Muscle of arm (tissue), 12 donors: ENCODE measurements around the gene UBE2E2. TPM values are rescaled to one million over a fixed set of nuclear protein-coding genes. Genes with fewer than 3 reads are reported as not detected.
A peak's percentile ranks its signal among the peaks of the same experiment; 100 is the strongest.

Experiments
- DNase-seq: peaks from one replicate; pipeline ENCODE4 v3.0.0-alpha.2; 2013
- polyA plus RNA-seq, 12 donors: library from polyadenylated mRNA; unstranded; fragments of 120-200 nt; gene quantifications; one replicate each; pipeline ENCODE4 v1.2.1, GENCODE V29; 2013; ENCODE audit not compliant: insufficient read length in 12 of 12

UBE2E2 gene
- polyA plus RNA-seq, 12 donors, result 30.0 to 55.5 (median 42.2) TPM; not detected in 1

DNA sequence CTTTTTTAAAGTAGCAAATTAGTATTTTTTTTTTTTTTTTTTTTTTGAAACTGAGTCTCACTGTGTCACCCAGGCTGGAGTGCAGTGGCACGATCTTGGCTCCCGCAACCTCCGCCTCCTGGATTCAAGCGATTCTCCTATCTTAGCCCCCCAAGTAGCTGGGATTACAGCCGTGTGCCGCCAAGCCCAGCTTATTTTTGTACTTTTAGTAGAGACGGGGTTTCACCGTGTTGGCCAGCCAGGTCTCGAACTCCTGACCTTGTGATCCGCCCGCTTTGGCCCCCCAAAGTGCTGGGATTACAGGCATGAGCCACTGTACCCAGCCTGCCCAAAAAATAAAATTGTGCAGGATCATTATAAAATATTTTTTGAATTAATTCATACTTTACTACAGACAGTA, 330.5 kb downstream of the UBE2E2 start:
- no peak for DNase-seq

DNA sequence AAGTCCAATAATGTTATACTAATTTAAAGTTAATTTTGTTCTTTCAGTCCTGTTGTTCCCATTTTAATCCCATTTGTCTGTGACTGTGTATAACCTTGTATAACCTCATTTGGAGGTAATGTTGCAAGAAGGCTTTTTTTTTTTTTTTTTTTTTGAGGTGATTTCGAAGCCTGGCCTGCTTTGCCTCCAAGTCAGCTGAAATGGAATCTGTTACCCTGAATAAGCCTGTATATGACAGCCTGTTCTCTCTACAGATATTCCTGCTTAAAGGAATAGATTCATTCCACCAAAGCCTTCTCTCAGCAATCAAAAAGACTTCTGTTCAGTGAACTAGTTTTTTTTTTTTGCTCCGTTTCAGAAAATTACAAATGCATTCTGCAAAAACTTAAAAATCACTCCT, 330.9 kb downstream of the UBE2E2 start:
- DNase-seq, result no peak

DNA sequence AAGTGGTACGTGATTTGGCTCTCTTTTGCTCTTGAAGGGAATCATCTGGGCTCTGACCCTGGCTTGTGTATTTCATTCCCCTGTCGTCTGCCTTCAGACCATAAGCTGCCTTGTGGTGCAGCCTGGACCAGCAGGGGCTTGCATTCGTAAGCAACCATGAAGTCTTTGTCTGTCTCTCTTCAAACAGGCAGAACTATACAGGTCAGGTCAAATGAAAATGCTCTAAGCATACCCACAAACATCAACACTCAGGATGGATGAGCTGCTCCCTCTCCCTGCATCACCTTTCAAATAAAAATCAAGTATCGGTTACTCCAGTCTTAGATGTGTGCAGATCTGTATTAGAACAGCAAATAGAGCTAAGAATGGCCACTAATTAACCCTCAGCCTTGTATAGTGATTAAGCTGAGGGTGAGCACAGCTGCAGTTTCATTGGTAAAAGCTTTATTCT, 334.0 kb downstream of the UBE2E2 start:
- no peak for DNase-seq

DNA sequence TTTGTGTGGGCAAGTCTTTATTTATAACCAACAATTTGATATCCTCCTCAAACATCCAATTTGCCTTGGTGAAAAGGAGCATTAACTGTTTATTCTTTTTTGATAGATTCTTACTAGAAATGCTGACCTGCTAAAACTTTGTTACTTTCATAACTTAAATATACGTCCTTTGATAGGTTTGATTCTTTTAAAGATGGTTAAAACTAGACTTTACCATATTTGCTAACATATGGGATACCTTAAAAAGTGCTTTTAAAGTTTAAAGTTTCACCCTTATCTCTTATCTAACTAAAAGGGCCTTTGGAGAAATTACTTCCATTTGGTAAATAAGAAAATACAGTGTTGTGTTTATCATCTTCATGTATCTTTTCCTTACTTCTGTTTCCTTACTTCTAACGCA, 336.1 kb downstream of the UBE2E2 start:
- no peak for DNase-seq

DNA sequence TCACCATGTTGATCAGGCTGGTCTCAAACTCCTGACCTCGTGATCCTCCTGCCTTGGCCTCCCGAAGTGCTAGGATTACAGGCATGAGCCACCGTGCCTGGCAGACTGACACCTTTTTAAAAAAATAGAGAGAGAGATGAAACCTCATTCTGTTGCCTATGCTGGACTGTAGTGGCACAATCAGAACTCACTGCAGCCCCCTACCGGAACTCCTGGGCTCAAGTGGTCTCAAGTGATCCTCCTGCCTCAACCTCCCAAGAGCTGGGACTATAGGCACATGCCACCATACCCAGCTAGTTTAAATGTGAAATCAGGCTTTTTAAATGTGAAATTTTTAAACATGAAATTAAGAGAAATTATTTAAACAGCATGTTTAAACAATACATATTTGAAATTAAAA, 337.5 kb downstream of the UBE2E2 start:
- DNase-seq, result no peak

DNA sequence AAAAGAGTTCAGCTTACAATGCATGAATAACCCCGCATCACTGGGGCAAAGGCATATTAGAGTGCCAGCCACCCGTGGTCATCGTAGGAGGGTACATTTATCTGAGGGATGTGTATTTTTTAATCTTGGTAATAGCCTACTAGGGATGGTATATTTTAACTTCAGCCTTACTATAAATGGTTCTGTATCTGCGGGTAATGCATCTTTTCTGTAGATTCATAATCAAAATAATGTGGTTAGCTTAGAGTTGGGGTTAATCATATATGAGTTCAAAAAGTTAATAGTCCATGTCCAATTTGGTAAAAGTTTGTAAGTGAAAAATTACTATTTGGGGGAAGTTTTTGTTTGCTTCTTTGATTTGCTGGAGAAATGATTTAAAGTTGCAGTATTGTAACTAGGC, 339.0 kb downstream of the UBE2E2 start:
- DNase-seq, result no peak

DNA sequence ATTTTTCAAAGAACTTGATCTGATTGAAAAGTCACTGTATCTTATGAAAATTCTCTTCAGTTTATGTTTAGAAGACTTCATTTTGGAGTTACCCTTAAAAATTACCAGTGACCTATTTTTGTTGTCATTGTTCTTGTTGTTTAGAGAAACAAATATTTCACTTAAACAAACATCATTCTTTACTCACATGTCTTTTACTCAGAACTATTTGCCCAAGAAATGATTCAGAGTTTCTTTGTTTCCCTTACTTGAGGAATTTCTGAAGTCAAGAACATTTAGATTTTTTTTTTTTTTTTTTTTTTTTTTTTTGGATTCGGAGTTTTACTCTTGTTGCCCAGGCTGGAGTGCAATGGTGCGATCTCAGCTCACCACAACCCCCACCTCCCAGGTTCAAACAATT, 343.1 kb downstream of the UBE2E2 start:
- DNase-seq, result no peak

DNA sequence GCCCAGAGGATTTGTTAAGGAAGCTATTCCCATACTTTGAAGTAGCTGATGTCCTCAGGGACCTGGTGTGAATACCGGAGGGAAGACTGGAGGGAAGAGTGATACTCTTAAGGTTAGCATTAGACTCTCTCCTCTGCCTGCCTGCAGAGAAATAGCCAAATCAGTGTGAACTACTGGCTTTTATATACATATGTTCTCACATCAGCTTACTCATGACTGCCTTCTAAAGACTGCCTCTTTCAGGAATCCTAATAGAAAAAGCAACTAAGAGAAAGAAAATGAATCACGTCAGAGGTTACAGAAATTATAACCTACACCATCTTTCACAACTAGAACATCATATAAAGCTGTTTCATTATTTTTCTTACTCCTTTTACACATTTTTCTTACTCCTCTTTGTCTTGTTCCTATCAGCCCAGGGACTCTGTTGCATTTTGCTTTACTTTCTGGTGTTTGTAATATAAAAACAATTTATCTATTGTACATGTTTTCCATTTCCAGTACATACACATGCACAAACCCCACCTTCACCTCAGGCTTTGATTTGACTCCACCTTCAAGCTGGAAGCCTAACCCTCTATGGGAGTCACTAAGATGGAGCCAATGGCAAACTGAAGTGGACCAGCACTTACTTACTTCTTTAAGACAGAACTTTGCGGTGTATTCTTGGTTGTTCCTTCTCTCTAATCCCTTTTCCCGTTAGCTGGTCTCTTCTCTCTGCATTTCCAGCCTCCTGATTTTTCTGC, 345.0 kb downstream of the UBE2E2 start:
- DNase-seq, result no peak

DNA sequence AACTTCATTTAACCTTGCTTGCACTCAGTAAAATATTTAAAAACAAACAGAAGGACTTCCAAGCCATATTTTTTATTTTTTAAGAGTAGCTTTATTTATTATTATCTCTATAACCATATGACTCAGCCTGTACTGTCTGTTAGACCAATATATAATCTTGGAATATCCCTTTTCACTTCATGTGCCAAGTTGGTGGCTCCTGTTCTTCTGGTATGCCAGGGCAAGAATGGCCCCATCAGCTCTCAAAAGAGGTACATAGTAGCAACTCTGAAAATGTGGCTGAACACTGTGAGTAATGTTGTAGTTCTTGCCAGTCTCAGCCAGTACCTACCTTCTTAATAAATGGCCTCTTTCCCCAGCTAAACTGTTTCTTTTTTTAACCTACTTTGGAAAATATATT, 345.6 kb downstream of the UBE2E2 start:
- no peak for DNase-seq

DNA sequence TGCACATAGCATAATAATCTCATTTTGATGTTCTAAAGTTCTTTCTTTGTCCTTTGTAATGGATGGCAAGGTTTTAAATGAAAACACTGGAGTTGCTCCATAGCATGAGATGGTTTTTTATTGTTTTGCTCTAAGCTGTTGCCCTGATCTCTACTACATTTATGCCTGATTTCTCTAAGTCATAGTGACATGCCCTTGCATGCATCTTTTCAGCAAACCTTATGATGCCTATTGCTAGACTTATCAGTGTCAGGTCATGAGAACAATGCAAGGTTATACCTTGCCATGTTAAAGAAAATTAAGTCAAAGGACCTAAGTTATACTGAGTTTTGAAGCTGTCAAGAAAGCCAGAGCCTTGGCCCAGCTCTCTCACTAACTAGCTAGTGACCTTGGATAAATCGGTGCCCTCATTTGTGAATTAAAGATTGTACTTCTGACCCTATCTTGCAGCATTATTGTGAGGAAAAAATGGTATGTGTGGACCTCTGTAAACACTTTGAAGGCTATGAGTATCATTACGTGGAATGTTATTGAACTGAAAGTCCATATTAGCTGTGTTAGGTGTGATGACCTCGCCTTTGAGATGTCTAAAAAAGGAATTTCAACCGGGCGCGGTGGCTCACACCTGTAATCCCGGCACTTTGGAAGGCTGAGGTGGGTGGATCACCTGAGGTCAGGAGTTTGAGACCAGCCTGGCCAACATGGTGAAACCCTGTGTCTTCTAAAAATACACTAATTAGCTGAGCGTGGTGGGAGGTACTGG, 346.2 kb downstream of the UBE2E2 start:
- no peak for DNase-seq

DNA sequence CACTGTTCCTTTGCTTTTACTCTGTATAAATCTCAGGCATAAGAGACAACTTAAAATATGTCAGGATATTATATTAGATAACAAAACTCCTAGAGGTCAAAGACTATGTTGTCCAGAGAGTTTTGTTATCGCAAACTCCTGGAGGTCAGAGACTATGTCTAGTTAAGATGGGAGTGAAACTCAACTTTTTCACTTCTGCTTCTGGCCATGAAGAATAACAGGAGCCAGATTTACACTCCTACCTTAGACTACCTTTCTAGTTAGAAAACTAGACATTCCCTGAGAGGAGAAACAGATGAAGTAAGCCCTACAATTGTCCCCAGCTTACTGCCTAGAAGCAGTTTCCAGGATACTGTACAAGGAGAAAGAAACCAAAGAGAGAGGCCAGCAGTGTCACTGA, 347.3 kb downstream of the UBE2E2 start:
- DNase-seq, result no peak

DNA sequence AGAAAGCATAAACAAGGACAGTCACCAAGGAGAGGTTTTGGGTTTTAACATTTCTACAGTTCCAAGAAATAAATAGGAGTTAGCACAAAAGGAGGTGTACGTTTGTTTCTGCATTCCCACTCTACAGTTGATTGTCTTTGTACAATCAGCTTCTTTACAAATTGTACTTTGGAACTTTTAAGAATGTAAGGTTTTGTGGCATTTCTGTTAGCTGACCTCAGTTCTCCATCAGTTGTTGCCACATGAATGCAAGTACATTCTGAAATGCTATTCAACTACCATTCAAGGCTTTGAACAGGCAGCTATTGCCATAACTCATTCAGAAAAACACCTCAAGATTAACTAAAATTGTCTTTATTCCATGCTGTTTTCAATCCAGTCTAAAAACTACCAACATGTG, 349.4 kb downstream of the UBE2E2 start:
- no peak for DNase-seq

DNA sequence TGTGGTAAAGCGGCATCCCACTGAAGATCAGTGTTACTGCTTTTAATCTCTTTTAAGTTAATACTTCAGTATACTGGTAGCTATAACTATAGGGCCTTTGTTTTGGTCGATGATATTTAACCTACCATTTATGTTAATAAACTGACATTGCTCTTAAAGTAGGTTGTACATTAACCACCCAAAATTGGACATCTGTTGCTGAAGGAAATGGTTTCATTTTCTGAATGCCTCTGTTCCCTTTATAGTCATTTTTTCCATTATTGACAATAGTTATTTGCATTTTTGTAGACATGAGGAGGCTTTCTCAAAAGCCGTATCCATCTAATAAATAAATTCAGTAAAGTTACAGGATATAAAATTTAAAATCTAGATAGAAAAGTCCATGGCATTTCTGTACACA, 350.2 kb downstream of the UBE2E2 start:
- DNase-seq, result no peak

DNA sequence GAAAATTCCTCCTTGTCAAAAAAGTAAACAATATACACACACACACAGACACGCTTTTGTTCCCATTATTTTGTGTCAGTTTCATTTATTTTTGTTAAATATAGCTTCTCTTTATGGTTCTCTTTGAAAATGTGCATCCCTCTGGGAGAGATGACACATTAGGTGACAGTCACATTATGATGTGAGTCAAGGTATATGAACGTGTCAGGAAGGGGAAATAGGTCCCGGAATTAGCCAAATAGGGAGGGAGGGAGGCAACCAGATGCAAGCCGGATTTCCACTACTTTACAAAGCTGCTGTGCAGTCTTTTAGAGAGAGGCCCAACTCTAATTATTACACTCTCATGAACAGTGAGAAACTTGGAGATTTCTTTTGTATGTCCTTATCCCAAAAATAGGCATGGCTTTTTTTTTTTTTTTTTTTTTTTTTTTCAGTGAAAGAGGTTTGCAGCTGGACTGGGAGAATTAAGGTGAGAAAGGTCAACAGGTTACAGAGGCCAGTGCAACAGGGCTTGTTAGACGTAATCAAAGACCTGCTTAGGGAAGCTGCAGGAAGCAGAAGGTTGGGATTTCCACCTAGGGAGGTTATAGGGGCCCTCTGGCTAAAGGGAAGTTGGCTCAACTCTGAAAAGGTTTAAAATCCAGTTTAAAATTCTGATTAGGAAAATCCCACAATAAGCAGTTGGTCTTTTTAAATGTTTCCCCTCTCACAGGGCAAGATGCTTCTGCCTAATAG, 362.1 kb downstream of the UBE2E2 start:
- no peak for DNase-seq

DNA sequence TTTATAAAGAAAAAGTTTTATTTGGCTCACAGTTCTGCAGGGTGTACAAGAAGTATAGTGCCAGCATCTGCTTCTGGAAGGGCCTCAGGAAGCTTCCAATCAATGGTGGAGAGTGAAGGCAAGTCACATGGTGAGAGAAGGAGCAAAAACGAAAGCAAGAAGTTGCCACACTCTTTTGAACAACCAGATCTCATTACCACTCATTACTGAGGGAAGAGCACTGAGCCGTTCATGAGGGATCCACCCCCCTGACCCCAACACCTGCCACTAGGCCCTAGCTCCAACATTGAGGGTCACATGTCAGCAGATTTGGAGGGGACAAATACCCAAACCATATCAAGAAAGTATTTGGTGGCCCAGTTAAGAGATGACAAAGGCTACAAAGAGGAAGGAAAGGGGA, 363.4 kb downstream of the UBE2E2 start:
- DNase-seq, result no peak

DNA sequence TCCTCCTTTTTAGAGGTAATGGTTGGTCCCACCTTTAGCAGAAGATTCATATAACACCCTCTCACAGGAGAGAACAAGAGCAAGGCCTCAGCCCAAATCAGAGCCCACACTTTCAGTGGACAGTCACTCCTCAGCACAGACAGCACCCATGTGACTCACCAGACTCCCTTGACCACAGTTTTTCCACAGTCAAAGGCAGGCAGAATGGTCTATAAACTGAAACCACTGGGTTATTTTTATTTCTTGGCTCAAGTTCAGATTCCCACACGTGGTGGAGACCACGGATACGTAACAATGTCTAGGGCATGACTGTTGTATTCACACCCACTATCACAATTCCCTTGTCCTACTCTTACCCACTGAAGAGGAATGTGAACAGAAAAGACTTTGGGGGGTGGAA, 364.8 kb downstream of the UBE2E2 start:
- DNase-seq, result no peak

DNA sequence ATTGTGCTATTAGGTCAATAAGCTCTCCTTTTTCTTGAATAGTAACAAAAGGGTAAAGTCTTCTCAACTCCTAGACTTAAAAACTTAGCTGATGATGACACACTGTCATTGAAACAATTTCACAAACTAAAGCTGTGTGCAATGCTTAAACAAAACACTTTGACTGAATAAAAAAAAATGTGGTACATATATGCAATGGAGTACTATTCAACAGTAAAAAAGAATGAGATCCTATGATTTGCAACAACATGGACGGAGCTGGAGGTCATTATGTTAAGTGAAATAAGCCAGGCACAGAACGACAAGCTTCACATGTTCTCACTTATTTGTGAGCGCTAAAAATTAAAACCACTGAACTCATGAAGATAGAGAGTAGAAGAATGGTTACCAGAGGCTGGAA, 370.7 kb downstream of the UBE2E2 start:
- no peak for DNase-seq

DNA sequence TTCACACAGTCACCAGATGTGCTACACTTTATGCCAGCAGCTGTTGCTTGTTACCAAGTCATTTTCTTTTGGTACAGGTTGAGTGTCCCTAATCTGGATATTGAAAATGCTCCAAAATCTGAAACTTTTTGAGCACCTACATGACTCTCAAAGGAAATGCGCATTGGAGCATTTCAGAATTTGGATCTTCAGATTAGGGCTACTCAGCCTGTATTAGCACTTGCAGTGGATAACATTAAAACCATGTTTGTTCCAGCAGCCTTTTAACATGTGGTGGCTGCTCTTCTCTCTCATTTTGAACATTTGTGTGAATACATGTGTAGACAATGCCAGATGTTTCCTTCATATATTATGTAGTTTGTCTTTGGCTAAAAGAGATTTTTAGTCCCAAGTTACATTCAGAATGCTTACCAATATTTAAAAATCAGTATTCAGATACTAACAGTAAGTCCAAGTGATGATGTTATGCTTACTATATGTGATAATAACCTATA, 371.7 kb downstream of the UBE2E2 start:
- DNase-seq, result peak; percentile 30

DNA sequence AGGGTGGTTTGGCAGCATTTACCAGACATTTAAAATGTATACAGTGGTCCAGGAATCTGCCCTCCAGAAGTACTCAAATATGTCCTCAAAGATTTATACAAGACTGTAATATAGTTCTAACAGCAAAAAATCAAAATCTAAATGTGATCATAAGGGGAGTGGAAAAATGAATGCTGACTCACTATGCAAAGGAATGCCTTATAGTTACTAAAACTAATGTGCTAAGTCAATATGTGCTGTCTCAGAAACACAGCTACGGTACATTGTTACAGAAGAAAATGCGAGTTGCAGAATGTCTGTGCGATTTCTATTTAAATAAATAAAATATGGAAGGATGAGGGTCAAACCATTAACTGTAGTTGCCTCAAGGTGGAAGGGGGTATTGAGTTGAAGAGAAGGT, 372.6 kb downstream of the UBE2E2 start:
- no peak for DNase-seq

DNA sequence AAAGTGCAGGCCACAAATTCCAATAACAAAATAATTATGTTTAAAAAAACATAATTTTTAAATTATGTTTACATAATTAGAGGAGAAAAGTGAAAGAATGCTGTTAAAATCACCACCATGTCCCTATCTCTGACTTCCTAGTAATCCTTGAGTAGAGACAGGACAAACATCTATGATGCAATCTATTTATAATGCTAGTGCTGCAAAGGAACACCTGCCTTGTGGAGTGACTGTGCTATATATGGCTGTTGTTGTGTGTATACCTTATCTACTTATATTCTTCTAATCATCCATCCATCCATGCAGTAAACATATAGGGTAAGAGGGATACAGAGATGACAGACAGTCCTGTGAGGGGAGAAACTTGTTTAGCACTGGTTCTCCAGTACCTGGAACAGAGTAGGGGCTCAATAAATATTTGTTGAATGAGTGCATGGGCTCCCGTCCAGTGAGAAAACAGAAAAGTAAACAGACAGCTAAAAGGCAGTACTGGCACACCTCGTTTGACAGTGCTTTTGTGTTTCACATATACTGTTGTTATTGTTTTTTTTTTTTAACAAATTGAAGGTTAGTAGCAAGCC, 373.3 kb downstream of the UBE2E2 start:
- DNase-seq, result no peak

DNA sequence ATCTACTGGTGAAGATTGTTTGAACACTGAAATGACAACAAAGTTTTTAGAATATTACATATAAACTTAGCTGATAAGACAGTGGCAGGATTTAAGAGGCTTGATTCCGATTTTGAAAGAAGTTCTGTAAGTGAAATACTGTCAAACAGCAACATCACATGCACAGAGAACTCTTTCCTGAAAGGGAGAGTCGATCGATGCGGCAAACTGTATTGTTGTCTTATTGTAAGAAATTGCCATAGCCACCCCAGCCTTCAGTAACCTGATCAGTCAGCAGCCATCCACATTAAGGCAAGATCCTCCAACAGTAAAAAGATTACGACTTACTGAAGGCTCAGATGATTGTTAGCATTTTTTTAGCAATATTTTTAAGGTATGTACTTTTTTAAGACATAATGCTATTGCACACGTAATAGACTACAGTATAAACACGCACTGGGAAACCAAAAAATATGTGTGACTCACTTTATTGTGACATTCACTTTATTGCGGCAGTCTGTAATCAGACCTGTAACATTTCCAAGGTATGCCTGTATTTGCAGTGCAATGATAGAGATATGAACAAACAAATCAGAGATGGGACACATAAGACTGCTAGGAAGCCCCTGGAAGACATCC, 377.1 kb downstream of the UBE2E2 start:
- no peak for DNase-seq
